ENCODE measurements around the gene CPED1.
"Not testable (repeated sequence)": the region's sequence is repeated elsewhere in the genome, so short reads cannot be mapped to it uniquely, and the experiment has no call there.

Gene CPED1

DNA sequence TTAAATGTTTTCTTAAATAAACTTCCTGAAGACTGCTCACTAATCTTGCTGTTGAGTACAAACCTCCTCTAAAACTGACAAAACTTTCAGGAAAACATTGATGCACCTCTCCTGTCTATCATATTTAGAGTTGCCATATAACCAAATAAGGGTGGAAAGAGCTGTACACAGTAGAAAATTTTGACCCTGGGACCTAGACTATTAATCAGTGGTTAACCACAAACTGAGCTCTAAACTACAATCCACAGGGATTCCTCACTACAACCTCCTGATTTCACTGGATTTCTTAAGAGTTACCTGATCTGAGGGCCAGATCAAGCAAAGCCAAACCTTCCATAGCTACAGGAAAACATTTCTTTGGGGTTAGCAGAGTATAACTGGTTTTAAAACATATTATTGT is 300.4 kb downstream of the CPED1 start:
- Histone ChIP-seq H3K4me2 (ENCODE audit: low read length) (no peak overlapping the region), H3K79me2 (no peaks in the 10 kb centered on the region), H3K36me3 (ENCODE audit: control insufficient read depth, insufficient read depth, low read length) (no peaks in the 10 kb centered on the region), H3K27ac (no peak overlapping the region), H3K27me3 (ENCODE audit: control insufficient read depth, insufficient read depth, low read length) (no peaks in the 10 kb centered on the region), H2AFZ (no peak overlapping the region), H3K9me3 (ENCODE audit: control insufficient read depth, low read length) (no peaks in the 10 kb centered on the region), H3K9ac (no peak overlapping the region), H3K4me3 (ENCODE audit: low read depth, low read length) (no peak overlapping the region), H3K4me1 (no peaks in the 10 kb centered on the region)
- TF ChIP-seq, protein P1, sequence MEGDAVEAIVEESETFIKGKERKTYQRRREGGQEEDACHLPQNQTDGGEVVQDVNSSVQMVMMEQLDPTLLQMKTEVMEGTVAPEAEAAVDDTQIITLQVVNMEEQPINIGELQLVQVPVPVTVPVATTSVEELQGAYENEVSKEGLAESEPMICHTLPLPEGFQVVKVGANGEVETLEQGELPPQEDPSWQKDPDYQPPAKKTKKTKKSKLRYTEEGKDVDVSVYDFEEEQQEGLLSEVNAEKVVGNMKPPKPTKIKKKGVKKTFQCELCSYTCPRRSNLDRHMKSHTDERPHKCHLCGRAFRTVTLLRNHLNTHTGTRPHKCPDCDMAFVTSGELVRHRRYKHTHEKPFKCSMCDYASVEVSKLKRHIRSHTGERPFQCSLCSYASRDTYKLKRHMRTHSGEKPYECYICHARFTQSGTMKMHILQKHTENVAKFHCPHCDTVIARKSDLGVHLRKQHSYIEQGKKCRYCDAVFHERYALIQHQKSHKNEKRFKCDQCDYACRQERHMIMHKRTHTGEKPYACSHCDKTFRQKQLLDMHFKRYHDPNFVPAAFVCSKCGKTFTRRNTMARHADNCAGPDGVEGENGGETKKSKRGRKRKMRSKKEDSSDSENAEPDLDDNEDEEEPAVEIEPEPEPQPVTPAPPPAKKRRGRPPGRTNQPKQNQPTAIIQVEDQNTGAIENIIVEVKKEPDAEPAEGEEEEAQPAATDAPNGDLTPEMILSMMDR (IDR thresholded peaks at IDR 0.05): no peak

DNA sequence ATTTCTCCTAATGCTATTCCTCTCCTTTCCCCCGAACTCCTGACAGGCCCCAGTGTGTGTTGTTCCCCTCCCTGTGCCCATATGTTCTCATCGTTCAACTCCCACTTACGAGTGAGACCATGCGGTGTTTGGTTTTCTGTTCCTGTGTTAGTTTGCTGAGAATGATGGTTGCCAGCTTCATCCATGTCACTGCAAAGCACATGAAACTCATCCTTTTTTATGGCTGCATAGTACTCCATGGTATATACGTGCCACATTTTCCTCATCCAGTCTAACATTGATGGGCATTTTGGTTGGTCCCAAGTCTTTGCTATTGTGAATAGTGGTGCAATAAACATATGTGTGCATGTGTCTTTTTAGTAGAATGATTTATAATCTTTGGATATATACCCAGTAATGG is 301.4 kb downstream of the CPED1 start:
- H3K9me3 ChIP-seq (ENCODE audit: control insufficient read depth, low read length); H3K4me1 ChIP-seq; H2AFZ ChIP-seq; H3K27ac ChIP-seq; H3K4me3 ChIP-seq (ENCODE audit: low read depth, low read length); H3K4me2 ChIP-seq (ENCODE audit: low read length); H3K9ac ChIP-seq; H3K36me3 ChIP-seq (ENCODE audit: control insufficient read depth, insufficient read depth, low read length); H3K27me3 ChIP-seq (ENCODE audit: control insufficient read depth, insufficient read depth, low read length); H3K79me2 ChIP-seq: not testable (repeated sequence)

DNA sequence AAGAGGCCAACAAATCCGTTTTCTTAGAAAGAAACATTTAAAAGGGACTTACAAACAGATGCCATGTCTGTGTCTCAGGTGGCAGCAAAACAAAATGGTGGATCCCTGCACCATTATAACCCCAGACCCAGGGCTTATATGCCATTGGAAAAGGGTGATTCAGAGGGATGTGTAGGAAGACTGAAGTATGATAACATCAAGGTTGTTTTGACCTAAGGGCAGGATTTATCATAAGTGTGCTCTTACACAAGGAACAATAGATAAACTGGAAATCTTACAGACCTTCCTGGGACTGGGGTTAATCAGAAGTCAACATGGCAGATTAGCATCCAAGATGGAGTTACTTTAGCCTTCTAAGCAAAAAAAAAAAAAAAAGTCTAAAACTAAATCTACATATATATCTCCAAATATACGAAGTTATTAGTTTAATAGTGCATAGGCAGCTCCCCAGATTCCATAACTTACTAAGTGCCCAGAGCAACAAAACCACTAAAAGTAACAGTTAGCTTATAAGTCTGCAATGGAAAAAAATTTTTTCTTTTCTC is 306.0 kb downstream of the CPED1 start:
- Histone ChIP-seq H3K27ac (no peak overlapping the region), H3K4me1 (no peaks in the 10 kb centered on the region), H3K27me3 (ENCODE audit: control insufficient read depth, insufficient read depth, low read length) (no peaks in the 10 kb centered on the region), H3K4me2 (ENCODE audit: low read length) (no peak overlapping the region), H3K9me3 (ENCODE audit: control insufficient read depth, low read length) (no peaks in the 10 kb centered on the region), H2AFZ (no peak overlapping the region), H3K4me3 (ENCODE audit: low read depth, low read length) (no peak overlapping the region), H3K79me2 (no peaks in the 10 kb centered on the region), H3K36me3 (ENCODE audit: control insufficient read depth, insufficient read depth, low read length) (no peaks in the 10 kb centered on the region), H3K9ac (no peak overlapping the region)
- TF ChIP-seq, protein P1 (IDR thresholded peaks at IDR 0.05): no peak

- Histone ChIP-seq H3K9me3 (ENCODE audit: control insufficient read depth, low read length) (no peaks in the 10 kb centered on the region), H3K4me2 (ENCODE audit: low read length) (no peak overlapping the region), H3K9ac (no peak overlapping the region), H3K4me1 (no peaks in the 10 kb centered on the region), H2AFZ (no peak overlapping the region), H3K27ac (no peak overlapping the region), H3K79me2 (no peaks in the 10 kb centered on the region), H3K36me3 (ENCODE audit: control insufficient read depth, insufficient read depth, low read length) (no peaks in the 10 kb centered on the region), H3K4me3 (ENCODE audit: low read depth, low read length) (no peak overlapping the region), H3K27me3 (ENCODE audit: control insufficient read depth, insufficient read depth, low read length) (no peaks in the 10 kb centered on the region)
- TF ChIP-seq, protein P1 (IDR thresholded peaks at IDR 0.05): no peak
Measured at GRCh38 chr7:121297843-121298242, 309.3 kb downstream of the CPED1 start.

- H3K9me3 ChIP-seq (ENCODE audit: control insufficient read depth, low read length): no peaks in the 10 kb centered on the region
- H3K4me1 ChIP-seq: no peaks in the 10 kb centered on the region
- TF ChIP-seq, protein P1 (IDR thresholded peaks at IDR 0.05): no peak
- no peak overlapping the region for H2AFZ ChIP-seq
- no peak overlapping the region for H3K4me3 ChIP-seq (ENCODE audit: low read depth, low read length)
- no peak overlapping the region for H3K9ac ChIP-seq
- H3K4me2 ChIP-seq (ENCODE audit: low read length): no peak overlapping the region
- no peak overlapping the region for H3K27ac ChIP-seq
- H3K79me2 ChIP-seq: no peaks in the 10 kb centered on the region
- H3K36me3 ChIP-seq (ENCODE audit: control insufficient read depth, insufficient read depth, low read length): no peaks in the 10 kb centered on the region
- no peaks in the 10 kb centered on the region for H3K27me3 ChIP-seq (ENCODE audit: control insufficient read depth, insufficient read depth, low read length)
Measured at GRCh38 chr7:121298831-121299239, 310.3 kb downstream of the CPED1 start.
